CD4-positive, alpha-beta T cell treated with Interleukin-15 for 1 hour (primary cell): ENCODE measurements around the gene PURB.
"Not testable (repeated sequence)": the region's sequence is repeated elsewhere in the genome, so short reads cannot be mapped to it uniquely, and the experiment has no call there.

Experiments
- DNase-seq: peaks from one replicate; pipeline ENCODE4 v3.0.0-alpha.2; 2020

Gene PURB

DNA sequence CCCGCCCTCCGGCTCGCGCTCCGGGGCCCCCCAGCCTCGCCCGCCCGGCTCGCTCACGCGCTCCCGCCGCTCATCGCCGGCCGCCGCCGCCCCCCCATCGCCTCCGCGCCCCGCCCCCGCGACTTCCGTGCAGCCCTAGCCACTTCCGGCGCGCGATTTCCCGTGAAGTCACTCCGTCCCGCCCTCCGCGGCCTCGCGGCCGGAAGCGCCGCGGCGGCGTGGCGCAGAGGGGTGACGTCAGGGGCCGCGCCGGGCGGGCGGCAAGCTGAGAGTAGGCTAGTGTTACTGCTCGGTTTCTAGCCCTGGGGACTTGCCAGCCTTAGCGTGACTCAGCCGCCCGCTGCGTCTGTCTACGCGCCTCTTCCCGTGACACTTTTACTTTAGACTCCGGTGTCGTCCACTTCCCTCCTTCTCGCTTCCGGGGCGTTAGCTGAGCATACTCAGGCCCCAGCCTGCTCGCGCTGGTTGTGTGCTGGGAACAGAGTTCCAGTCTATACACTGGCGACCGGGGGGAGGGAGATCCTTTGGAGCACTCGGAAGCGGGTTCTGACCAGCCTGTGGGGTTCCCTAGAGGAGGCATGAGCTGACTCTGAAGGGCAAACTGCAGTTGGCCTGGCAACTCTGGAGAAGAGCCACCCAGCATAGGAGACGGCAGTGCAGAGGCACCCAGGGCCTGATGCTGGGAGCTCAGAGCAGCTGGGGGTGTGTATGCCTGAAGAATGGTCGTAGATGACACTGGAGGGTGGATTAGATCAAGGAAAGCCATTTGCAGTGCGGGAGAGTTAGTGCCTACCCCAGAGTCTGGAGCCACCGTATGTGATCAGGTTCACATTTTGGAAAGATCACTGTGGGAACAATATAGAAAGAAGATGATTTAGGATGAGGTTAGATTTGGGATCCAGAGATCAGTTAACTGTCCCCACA, at the start of gene PURB:
Gene PURB (minus strand): TSS at position 137 of the 924 bp plus-strand sequence. CDS start 182 bp downstream, outside the sequence.
- DNase-seq, result peak; percentile 98

DNA sequence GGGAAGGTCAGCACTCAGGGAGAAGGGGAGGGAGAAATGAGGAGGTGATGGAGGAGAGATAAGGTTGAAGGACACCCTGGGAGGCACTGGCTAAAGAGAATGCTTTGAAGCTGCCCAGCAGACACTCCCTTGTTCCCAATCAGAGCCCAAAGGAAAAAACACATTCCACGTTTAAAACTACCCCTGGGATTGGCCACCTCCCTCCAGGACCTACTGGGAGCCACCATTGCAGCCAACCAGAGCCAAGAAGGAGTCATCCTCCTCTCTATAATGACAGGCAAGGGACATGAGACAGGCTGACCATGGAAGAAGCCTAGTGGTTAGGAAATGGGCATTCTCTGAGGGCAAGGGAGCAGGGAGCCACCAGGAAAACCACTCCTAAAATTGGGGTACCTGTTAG, 49.7 kb upstream of the PURB start:
- DNase-seq, result no peak

DNA sequence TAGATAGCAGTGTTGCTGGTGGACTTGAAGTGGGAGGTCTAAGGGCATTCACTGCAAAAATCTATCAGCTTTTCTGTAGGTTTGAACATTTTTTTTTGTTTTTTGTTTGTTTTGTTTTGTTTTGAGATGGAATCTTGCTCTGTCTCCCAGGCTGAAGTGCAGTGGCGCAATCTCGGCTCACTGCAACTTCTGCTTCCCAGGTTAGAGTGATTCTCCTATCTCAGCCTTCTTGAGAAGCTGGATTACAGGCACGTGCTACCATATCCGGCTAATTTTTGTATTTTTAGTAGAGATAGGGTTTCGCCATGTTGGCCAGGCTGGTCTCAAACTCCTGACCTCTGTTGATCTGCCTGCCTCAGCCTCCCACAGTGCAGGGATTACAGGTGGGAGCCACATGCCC, 49.2 kb upstream of the PURB start:
- DNase-seq, result not testable (repeated sequence)

DNA sequence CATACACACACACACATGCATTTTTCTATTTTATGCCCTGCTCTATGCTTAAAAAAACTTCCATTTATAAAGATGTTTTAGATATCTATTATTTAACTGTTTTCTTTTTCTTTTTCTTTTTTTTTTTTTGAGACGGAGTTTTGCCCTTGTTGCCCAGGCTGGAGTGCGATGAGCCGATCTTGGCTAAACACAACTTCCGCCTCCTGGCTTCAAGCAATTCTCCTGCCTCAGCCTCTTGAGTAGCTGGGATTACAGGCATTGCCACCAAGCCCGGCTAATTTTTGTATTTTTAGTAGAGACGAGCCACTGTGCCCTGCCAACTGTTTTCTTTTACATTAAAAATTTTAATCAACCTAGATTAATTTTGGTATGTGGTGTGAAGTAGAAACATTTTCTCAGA, 45.6 kb upstream of the PURB start:
- DNase-seq, result no peak

DNA sequence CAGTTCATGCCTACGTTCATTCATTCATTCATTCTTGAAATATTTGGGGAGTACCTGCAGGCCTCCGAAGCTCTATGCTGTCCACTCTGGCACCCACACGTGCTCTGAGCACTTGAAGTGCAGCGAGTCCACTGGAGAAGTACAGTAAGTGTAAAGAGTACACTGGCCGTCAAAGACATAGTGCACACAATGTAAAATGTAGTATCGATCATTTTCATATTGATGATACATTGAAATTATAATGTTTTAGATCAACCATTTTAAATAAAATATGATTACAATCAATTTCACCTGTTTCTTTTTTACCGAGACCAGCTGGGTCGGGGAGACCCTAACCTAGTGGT, 37.0 kb upstream of the PURB start:
- no peak for DNase-seq

DNA sequence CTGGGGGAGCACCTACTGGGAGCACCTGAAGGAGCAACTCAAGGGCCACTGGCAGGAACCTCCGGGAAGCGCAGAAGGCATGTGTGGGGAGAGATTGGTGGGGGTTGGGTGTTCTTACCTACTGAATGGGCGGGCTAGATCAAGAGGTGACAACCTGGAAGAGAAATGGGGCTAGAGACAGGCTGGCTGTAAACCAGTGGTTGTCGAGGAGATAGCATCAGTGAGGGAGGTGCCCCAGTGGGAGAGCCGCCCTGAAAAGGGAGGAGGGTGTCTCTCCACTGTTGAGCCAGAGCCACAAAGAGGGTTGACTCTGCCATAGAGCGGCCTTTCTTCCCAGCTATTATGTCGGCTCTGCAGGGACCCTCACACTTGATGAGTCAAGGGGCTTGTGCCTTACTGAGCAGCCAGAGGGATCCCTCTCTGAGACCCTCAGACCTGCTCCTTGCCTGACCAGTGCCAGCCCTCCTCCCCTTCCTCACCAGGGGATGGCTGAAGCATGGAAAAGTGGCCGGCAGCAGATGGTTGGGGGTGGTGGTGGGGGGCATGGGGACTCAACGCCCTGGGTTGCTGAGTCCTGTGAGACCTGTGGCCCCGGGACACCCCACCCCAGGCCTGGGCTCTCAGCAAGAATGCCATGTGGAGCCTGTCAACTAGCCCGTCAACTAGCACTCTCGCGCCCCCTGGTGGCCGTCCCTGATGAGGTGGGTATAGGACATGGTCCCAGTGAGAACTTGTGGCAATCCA, 36.4 kb upstream of the PURB start:
- DNase-seq, result peak; percentile 88

DNA sequence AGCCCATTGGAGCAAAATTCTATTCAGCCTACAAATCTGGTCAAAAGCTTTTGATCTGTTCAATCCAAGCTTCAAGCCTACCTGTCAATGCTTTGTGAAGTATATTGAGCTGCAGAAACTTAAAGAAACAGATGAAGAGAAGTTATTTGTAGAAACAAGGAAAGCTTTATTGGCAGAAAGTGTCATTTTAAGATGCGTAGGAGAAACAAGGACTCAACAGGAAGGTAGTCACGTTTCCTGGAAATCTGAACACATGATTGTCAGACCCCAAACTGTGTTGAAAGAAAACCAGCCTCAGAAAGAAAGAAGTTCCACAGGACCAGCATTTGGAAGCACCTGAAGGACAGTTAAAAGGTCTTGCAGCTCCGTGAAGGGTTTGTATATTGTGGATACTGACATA, 34.8 kb upstream of the PURB start:
- DNase-seq, result no peak

DNA sequence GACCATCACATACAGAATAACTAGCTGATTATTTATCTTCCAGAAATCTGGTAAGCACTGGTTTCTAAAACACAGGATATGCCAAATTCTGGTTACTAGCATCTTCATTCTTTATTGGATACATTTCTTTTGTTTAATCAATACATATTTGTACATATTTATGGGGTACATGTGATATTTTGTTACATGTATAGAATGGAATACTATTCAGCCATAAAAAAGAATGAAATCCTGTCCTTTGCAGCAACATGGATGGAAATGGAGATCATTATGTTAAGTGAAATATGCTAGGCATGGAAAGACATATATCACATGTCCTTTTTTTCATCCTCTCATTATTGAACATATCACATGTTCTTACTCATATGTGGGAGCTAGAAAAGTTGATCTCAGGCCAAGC, 32.7 kb upstream of the PURB start:
- no peak for DNase-seq

DNA sequence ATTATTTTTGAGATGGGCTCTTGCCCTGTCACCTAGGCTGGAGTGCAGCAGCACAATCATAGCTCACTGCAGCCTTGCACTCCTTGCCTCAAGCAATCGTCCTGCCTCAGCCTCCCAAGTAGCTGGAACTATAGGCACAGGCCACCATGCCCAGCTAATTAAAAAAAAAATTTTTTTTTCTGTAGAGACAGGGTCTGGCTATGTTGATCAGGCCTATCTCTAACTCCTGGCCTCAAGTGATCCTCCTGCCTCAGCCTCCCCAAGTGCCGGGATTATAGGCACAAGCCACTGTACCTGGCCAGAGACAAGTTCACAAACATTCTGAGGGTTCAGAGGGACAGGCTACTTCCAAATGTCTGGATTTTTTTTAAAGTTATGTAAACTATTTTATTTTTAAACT, 32.1 kb upstream of the PURB start:
- DNase-seq, result no peak

DNA sequence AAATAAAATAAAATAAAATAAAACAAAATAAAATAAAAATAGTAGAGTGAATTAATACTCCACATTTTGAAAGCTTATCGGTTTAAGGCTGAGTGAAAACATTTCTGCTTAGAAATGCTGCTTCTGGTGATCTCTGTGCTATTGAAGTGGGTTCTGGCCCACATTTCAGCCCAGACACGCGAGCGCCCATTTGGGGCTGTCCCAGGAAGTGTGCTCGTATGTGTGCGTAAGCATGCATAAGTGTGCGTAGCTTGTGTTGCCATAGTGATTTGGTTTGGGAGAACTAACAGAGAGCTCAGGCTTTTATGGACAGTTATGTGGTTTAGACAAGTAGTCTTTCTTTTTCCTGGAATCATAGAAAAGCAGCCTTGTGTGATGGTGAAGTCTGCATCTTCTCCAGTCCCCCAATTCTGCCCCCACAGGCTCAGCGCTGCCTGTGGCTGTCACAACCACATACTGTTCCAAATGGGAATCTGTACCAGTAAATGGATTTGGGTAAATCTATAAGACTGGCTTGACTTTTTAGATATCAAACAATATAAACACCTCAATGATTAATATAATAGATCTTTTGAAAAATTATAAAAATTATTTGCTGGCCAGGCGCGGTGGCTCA, 29.8 kb upstream of the PURB start:
- peak; percentile 87 for DNase-seq

DNA sequence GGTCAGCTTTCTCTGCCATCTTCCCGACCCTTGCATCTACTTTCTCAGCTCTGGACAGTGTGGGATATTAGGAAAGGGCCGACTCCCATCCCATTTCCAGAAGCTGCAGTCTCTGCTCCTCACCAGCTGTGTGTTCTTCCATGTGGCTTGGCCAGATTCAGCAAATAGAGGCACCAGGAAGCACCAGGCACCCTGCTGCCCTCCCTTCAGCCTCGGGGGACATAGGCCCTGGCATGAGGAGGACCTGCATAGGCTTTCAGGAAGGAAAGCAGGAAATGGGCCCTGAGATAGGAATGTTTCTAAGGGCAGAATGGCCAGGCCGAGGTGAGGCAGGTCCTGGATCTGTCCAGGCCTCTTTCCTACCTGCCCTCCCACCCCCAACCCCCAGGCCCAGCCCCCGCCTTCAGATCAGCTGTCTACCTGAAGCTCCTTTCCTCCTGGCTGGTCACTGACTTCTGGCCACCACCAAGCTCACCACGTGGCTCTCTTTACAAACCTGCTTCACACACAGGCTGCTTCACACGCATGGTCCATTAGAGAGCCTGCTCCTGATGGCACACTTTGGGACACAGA, 27.5 kb upstream of the PURB start:
- DNase-seq, result no peak

DNA sequence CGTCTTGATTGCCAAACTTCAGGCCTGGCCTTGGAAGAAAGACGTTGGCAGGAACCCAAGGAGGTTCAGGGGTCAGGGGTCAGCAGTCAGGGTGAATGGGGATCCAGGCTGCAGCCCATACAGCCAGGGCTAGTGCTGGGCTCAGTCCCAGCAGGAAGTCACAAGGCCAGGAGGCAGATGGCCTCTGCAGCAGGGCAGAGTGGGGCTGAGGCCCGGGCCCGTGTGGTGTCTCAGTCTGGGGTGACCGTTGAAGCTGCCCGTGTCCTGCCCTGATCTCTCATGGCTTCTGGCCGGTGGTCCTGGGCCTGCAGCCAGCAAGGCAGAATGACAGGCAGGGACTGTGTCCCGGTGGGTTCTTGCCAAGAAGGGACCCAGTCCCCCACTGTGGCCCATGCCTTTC, 26.6 kb upstream of the PURB start:
- no peak for DNase-seq

DNA sequence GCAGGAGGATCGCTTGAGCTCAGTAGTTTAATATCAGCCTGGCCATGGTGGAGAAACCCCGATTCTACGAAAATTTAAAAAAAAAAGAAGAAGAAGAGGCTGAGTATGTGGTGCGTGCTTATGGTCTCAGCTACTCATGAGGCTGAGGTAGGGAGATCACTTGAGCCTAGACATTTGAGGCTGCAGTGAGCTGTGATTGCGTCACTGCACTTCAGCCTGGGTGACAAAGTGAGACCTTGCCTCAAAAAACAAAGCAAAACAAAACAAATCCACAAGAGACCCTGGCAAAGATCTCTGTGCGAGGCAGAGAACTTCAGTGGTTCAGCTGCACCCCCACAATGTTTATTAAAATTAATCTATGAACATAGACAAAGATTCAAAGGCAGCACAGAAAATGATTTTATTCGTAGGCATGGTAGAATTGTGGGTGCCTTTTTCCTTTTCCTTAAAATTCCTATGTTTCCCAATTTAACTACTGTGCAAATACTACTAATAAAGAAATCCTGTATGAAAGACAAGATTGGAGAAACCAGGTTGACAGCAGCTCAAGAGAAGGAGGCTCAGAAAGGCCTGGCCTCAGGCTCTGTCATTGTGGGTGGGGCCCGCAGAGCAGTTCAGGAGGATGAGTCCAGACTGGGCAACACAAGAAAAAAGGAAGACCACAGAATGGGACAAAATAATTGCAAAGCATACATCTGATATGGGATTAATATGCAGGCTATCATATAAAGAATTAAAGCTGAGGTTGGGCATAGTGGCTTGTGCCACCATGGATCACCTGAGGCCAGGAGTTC, 24.5 kb upstream of the PURB start:
- DNase-seq, result no peak

DNA sequence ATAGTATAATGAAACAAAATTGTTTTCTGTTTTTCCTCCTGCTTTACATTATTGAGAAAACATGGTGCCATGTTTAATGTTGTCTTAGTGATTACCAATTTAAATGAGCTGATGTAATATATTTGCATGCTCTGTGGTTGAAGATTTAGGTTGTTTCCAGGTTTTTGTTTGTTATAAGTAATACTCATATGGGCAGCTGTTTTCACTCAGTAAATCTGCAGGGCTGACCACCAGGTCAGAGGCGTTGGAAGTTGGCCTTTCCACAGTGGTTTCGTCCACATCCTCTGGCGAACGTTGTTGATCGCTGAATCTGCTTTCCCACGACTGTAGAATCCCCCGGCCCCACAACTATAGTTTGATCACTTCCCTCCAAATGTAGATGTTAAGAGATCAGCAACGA, 21.6 kb upstream of the PURB start:
- no peak for DNase-seq

DNA sequence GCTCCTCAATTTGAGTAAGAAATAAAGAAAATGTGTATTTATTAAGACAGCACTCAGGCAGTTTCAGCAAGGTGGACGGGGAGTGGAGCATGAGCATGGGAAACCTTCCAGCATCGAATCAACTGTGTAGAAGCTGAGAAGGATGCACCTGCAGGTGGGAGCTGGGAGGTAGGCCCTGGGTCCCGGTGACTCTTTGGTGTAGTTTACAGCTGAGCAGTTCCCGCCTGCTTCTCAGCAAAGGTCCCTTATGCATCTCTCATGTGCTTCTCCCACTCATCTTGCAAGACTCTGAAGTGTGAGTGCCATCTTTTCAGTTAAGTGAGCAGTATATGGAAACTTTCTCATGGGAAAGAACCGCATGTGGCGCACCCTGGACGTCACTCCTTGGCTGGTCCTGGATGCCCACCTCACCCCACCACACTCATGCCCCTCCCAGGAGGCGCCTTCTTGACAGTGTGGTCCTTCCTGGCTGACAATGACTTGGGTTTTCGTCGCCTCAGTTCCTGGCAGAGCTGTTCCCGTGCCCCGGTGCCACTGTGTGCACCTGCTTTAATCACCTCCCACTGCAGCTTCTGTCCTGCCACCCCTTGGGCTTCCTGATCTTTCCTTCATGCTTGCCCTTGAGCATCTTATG, 19.8 kb upstream of the PURB start:
- no peak for DNase-seq

DNA sequence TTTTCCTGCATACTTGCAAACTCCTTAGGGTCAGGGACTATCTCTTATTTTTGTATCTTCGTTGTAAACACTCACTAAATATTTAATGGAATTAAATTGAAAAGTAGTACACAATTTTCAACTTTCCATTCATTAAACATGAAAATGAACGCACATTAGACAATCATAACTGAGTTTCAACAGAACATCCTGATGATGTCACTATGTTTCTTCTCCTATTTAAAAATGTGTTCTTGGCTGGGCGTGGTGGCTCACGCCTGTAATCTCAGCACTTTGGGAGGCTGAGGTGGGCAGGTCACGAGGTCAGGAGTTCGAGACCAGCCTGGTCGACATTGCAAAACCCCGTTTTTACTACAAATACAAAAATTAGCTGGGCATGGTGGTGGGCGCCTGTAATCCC, 14.1 kb upstream of the PURB start:
- DNase-seq, result no peak

DNA sequence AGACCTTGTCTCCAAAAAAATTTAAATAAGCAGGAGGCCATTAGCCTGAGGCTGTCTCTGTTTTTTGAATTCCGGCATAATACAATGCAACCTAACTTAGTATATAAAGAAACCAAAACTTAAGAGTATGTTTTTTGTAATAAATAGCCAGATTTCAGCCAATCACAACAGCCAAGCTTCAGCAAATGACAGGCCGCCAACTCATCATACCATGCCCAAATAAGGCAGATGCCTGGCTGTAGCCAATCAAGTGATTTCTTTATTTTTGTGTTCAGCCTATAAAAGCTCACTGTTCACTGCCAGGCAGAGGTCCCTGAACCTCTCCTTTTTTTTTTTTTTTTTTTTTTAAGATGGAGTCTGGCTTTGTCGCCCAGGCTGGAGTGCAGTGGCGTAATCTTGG, 12.7 kb upstream of the PURB start:
- no peak for DNase-seq

DNA sequence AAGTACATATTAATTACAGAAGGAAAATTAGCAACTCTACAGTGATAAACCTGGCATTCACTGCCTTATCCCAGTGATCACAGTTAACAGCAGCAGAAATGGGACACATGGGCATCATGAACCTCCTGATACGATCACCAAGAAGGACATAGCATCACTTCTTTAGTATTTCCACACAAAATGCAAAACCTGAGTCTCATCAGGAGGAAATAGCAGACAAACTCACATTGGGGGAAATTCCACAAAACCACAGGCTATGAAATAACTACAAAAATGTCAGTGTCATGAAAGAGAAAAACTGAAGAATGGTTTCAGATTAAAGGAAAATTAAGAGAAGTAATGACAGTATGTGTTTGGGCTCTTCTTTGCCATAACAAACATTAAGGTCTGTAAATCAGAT, 12.0 kb upstream of the PURB start:
- no peak for DNase-seq

DNA sequence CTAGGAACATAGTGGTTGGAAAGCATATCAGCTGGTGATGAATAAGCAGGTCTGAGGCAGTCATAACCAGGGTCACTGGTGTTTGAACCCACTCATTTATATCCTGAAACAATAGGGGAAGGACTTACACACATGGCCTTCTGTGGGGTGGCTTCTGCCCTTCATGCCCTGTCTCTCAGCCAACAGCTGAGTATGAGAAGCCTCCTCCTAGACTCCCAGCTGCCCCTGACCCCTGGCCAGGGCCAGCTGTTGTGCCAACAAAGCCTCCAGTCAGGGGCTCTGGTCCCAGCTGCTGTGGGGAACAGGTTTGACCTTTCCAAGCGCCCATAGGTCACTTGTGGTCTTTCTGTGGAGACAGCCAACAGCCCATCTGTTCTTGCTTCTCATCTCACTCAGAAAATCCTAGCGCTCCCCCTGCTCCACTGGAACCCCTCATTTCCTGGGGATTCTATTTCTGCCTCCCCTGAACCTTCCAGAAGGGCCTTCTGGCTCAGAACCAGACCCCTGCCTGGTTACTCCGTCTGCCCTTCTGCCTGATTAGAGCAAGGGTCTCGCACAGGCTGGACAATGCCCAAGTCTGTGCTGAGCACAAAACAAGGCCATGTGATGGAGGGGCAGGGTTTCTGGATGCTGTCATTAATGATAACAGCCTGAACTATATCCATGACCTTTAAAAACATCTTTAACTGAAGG, 9.7 kb upstream of the PURB start:
- DNase-seq, result no peak

DNA sequence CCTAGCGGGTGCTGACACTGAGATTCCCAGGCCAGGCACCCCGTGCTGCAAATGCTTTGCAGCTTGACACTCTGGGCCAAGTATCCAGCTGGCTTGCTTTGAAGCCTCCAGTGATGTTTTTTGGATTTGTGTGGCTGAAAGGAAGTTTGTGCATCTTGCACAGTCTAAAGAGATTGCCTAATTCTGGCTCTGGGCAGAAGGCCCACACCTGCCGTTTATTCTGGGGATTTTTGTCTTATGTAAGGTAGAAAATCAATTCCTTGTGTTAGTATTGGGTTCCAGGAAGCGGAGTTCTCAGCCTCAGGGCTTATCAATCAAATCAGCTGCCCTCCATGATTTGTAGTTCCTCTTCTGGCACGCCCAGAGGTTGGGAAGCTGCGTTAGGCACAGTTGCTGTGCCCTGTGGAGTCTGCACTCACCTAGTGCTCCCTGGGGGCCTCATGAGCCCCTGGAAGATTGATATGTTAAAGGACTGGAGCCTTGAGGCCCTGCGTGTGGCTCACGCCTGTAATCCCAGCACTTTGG, 8.4 kb upstream of the PURB start:
- DNase-seq, result no peak

DNA sequence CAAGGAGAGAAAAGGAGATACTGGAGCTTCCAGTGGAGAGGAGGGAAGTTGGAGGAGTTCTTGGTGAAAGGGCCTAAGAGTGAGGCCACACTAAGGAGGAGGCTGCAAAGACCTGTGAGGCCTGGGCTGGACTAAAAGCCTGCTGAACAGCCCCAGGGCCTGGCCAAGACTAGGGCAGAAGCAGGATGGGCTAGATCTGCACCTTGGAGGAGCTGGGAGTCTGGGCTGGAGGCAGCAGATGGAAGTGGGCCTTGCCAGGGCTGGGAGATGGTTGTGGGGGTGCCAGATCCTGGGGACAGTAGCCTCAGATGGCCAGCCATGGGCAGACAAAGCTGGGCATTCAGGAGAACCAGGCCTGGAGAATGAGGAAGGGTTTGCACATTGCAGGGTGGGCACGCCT, 6.5 kb upstream of the PURB start:
- DNase-seq, result no peak
